Activated CD8-positive, alpha-beta memory T cell treated with anti-CD3 and anti-CD28 coated beads, Interleukin-2, amount 50 U/mL, for 24 hours (primary cell): ENCODE data around the gene NPR2.

Experiments used
- DNase-seq: peaks from one replicate; pipeline ENCODE4 v3.0.0-alpha.2; 2020; ENCODE audit errors: extremely low read depth

Gene NPR2

DNA sequence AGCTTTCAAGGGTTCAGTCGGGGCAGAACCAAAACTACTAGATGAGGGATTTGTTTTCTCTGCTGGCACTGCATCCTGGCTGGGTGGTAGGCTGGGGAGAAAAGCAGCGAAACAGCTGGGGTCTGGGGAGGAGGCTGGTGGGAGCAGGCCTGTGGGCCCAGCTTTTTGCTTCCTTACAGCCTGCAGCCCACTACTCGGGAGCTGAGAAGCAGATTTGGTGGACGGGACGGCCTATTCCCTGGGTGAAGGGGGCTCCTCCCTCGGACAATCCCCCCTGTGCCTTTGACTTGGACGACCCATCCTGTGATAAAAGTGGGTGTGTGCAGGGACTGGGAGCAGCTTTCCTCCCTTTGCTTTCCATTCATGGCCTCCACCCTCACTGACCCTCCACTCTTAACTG lies 9.1 kb downstream of the NPR2 start:
- DNase-seq = no peak

DNA sequence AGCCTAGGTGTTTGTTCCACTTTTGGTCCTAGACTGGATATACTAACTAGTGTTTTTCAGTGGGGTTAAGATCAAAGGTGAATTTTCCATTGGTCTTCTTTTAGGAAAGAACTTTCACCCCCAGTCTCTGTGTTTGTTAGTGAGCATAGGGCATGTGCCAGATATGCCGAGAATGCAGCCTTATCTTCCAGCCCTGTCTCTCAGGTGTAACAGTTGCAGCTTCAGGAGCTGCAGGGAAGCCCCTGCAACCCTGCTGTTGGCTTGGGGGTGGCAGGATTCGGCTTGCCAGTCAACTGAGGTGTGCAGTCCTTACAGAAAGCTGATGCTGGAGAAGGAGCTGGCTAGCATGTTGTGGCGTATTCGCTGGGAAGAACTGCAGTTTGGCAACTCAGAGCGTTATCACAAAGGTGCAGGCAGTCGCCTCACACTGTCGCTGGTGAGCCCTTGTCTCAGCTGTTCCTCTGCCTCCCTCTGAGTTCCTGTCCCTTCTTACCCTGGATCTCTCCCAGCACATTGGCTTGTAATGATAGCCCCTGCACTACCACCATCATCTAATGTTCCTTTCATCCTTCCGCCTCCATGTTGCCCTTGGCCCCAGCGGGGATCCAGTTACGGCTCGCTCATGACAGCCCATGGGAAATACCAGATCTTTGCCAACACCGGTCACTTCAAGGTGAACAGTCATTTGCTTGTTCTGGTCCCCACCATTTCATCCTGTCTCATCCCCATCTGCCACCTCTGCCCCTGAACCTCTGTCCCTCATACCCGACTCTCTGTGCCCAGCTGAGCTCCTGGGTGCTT lies 10.1 kb downstream of the NPR2 start:
- DNase-seq = no peak

DNA sequence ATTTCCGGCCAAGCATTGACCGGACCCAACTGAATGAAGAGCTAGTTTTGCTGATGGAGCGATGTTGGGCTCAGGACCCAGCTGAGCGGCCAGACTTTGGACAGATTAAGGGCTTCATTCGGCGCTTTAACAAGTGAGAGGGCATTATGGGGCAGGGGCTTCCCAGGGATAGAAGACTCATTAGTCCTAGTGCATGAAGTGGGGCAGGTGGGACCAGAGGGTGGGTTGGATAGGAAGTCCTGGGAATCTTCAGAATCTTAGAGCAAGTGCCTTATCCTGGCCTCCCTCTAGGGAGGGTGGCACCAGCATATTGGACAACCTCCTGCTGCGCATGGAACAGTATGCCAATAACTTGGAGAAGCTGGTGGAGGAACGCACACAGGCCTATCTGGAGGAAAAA lies 14.7 kb downstream of the NPR2 start:
- no peak for DNase-seq

DNA sequence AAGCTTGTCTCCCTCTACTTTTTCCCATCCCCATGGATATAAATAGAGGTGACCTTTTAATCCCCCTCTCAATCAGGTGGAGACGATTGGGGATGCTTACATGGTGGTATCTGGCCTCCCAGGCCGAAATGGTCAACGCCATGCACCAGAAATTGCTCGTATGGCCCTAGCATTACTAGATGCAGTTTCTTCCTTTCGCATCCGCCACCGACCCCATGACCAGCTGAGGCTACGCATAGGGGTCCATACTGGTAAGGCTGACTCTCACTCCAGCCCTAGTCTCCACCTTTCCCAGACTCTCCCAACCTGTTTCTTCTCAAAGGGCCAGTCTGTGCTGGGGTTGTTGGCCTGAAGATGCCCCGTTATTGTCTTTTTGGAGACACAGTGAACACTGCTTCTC lies 17.0 kb downstream of the NPR2 start:
- no peak for DNase-seq

DNA sequence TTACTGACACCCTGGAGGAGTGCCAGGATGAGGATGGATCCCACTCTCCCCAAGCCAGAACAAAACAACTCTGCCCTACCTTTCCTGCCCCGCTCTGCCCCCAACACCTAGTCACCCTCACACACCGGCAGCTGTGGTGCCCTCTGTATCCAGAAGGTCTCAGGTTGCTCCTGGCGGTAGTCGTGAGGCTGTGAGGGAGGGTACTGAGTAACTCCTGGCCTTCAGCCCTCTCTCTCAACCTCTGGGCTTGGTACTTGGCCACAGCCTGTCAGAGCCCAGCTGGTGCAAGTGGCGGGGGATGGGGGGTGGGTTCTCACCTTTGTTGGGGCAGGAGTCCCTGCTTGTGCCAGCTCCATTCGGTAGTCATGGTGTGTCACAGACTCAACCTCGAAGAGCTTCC lies 18.7 kb downstream of the NPR2 start:
- DNase-seq = no peak

DNA sequence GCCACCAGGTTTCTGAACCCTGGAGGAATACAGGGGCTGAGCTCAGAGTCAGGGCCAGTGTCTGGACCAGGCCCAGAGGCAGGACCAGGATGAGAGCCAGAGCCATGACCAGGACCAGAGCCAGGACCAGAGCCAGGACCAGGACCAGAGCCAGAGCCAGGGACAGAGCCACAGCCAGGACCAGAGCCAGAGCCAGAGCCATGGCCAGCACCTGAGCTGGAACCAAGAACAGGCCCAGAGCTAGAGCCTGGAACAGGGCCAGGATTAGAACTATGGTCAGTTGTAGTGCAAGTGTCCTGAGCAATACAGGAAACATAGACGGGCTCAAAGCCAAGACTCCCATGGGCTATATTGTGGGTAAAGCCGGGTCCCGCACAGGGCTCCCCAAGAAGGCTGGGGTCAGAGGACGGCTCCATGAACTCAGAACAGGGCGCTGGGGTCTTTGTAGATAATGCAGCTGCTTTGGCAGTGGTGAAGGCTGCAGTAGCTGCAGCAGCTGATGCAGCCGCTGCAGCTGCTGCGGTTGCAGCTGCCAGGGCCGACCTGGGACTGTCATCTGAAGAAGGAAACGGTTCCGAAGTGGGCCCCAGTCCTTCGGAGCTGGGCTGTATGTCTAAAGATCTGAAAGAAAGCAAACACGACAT lies 20.1 kb downstream of the NPR2 start:
- DNase-seq = no peak

DNA sequence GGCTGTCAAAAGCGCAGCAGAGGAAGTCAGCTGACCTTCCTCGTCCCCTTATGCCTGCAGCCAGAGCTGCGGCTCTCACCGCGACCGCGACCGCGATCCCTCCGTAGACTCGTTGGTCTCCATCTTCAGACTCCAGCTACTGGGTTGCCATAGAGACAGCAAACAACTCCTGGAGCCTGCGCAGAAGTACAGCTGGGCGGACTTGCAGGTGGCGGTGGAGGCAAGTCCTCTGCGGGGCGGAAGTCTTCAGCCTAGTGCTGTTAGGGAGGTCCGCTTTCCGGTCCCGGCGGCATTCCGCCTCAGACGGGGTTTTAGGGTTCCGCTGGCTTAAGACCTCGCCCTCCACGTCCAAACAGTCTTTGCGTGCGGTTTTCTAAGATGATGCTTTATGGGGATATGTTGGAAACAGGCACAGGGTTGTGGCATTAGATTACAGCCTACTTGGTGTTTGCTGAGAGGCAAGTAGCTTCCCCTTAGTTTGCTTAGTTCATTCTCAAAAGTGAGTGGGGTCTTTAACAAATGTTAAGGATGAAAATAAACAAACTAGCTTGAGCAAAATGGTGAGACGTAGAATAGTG lies 20.7 kb downstream of the NPR2 start, which contains the start of gene SPAG8:
TSS of gene SPAG8 (minus strand) at position 238 of the 578 bp plus-strand sequence. CDS start at position 123, 115 bp downstream.
- peak; percentile 91 for DNase-seq

DNA sequence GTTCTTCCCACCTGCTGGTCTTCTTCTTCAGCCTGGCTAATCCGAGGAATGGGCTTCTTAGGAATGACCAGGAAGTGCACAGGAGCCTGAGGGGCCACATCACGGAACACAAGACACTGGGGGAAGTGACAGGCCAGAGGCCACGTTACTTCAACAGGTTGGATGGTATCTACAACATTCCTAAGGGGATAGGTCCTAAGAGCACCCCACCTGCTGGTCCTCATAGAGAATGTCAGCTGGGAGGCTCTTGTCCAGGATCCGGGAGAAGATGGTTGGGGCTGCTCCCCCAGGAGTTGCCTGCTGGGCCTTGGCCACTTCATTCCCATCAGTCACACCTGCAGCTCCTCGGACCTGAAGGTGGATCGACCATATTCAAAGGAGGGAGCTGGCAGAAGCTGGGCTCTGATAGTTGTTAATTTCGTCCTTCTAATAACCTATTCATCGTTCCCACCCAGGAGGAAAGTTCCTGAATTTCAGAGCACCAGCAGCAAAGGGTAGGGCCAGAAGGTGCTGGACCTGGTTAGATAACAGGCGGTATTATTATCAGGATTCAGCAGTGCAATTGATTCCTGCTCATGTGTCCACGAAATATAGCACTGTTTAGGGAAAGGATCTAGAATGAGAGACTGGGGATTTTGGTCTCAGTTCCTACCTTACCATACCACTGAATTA lies 22.2 kb downstream of the NPR2 start:
- DNase-seq = no peak

DNA sequence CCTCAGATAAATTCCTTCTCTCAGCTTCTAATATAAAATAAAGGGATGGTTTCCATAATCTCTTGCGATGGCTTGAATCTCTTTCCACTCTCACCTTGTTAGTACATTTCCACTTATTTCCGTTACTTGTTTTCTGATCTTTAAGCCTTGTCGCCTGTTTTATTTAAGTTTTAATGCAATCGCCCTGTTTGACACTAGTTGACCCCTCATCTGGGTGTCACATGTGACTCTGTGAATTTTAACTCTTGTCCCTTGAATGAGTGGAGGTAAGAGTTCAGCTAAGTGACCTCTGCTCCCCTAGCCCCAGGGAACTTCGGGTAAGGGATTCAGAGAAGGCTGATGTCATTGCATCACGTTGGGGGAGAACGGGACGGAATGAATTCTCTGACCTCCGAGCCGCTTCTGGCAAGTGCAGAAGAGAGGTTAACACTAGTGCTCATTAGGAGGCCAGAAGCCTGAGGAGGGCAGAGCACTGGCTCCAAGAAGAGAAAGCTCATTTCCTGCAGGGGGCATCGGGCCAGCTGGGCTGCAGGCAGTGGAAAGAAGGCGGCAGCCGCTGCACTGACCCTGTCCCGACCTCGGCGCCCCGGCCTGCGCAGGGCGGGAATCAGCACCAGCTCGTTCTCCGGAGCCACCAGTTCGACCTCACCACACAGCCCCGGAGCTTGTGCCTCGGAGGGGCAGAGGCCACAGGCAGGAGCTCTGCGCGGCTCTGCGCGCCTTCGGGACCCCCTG lies 22.9 kb downstream of the NPR2 start:
- no peak for DNase-seq

DNA sequence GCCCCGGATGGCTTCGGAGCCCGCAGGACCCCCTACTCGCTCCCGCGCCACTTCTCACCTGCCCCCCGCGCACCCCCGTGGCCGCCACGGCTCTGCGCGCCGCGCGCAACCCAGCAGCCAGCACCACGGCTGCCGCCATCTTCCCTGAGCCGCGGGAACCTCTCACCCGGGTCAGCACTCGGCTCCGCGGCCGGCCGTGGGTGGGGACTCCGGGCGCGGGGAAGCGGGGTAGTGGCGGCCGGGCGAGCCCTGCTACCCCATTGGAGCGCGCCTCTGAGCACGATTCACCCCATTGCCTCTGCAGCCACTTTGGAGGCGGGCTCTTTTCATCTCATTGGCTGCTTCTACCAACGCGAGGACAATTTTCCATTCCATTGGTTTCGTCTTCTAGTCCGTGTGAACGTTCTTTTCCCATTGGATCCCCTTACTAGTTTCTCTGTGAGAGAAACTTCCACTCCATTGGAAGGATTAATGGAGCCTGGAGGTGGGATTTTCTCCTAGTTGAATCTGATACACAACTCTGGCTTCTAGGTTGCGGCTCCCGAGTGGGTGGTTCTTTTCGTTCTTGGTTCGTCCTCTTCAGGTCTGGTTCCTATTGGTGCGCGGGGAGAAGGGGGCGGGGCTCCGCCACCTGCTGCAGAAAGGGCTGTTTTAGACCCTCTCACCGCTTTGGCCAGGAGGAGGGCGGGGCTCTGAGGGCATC lies 23.6 kb downstream of the NPR2 start, which contains the start of gene HINT2:
TSS of gene HINT2 (minus strand) at position 202 of the 703 bp plus-strand sequence. CDS start at position 139, 63 bp downstream.
- DNase-seq = peak; percentile 94

DNA sequence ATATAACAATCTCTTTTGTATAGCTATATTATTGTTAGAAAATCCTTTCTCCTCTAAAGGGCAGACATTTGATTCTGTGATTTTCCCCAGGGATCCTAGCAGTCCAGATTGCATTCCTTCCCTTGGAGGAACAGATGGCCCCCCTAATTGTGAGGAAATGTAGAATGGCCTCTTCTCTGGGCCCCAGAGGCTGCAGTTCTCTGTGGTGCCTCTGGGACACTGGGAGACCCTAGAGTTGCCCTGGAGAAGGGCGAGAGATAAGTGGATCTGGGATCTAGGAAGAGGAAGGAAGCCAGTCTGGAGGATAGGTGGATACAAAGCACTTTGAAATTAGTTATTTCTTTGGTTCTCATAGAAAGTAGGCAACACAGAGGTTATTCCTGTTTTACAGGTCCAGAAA lies 25.3 kb downstream of the NPR2 start:
- no peak for DNase-seq

DNA sequence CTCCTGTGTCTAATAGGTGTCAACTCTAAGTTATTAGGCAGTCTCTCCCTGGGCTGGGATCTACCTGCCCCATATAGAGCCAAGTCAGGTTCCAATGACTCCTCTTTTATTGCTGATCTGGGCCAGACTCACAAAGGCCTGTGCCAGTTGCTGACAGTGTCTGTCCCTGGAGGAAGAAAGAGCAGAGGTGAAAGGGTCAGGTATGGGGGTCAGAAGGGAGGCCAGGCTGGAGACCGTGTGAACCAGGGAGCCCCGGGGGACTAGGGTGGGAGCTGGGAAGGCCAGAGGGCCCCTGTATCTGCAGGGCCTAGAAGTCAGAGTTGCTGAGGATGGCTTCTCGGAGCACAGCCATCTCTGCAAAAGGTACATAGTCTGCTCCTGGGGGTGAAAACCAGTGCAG lies 26.9 kb downstream of the NPR2 start:
- no peak for DNase-seq

DNA sequence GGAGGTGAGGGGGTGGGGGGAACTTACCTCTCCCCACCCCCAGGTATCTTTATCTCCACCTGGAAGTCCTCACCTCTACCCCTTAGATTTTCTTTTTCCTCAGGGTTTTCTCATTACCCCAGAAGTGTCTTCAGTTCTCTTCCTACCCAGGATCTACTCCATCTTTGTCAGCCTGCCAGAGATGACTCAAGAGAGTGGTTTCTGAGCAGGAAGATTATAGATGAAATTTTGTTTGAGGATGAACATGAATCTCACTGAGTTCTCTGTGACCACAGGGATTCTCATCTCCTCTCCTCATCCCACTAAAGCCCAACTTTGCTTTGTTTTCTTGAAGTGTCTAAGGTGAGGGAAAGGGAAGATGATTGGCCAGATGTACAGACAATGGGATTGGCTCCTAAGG lies 28.7 kb downstream of the NPR2 start:
- DNase-seq = no peak

DNA sequence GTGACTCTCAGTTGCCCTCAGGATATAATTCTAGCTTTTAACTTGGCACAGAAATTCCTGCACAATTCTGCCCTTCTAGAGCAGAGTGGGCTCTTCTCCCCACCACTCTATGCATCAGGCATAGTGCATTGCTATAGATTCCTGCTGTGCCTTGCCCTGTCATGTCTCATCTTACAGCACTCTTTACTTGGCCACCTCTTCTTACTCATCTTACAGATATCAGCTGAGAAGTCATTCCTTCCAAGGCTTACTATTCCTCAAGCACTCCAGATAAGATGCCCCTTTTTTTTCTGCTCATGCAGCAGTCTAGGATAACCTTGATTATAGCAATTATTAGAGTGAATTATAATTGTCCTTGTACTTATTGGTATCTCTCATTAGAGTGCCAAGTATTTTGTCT lies 31.5 kb downstream of the NPR2 start:
- no peak for DNase-seq

DNA sequence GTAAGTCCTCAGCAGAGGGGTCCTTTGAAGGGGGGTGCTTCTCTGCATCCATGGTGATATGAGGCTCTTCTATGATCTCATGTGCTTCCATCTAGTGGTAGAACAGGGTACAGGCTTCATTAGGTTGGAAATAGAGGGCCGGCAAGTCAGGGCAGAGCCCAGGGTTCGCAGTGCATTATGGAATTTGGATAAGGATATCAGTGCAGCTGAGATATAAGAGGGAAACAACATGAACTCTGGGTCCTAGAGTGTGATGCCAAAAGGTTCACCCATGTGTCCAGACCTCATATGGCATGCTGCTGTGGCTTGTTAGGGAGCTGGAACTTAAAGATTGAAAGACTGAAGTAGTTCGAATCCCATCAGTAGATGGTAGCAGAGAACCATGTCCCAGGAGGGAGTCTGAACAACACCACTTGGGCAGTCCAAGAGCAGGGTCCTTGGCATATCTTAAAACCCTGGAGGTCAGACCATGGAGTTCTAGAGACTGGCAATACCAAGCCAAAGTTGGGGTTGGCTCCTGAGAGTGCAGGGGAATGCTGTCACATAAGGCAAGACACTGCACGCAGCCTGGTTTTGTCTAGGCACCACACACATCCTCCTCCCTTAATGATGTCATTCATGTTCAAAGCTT lies 34.8 kb downstream of the NPR2 start:
- no peak for DNase-seq

DNA sequence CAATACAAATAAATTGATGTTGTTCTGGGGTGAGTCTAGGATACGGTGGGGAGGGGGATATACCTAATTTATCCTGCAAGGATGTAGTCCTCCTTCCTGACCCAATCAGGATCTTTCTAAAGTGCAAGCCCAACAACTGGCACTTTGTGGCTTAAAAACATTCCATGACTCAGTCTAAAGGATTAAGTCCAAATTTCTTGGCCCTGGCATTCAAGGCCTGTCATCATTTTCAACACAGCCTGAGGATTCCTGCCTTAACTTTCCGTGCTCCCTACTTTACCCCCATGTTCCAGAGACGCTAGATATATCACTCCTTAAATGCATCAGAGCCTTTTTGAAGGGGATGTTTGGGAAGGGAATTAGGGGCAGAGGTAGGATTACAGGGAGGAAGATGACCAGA lies 36.1 kb downstream of the NPR2 start:
- DNase-seq = no peak

DNA sequence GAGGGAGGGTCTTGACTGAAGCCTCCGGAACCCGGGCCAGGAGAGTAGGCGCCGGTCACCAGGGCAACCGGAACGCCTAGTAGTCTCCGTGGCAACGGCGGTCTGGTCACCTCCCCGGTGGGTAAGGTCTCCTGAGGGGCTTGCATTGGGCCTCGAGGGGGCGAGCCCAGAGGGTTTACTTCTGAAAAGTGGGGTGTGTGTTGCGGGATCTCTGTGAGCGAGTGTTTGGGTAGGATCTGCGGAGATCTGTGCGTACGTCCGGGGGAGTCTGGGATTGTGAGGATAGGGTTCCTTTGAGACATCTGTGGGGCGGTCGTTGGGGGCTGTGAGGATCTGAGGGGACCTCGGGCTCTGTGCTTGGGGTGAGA lies 37.3 kb downstream of the NPR2 start, which contains the start of gene FAM221B:
TSS of gene FAM221B (minus strand) at position 17 of the 368 bp plus-strand sequence. CDS start 2,571 bp downstream, outside the sequence.
- DNase-seq = no peak

DNA sequence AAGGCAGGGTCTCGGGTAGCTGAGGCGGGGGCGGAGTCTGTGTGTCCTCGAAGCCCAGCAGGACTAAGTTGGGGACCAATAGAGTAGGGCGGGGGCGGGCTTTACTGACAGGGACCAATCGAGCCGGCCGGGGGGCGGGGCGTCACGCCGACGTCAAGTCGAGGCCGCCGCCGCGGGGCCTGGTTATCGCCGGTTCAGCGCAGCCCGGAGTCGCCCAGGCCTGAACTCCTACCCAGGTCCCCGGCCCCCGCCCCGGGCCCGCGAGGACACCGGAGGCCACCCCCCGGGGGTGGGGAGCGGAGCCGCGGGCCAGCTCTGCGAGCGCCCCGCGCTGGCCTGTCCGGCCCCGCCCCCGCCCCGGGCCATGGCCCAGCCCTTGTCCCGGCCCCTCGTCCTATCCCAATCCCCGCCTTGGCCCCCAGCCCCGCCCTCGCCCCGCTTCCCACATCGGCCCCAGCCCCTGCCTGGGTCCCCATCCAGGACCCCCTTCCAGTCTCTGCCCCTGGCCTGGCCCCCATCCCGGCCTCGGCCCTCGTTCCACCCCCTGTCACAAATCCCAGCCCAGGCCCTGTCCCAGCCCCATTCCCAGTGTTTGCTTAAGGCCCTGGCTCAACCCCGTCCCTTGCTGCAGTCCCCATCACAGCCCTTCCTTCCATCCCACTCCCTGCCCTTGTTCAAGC lies 37.8 kb downstream of the NPR2 start, which contains the start of gene TMEM8B:
TSS of gene TMEM8B (plus strand) at position 145 of the 680 bp plus-strand sequence. CDS start at position 365, 220 bp downstream.
- DNase-seq = peak; percentile 83

DNA sequence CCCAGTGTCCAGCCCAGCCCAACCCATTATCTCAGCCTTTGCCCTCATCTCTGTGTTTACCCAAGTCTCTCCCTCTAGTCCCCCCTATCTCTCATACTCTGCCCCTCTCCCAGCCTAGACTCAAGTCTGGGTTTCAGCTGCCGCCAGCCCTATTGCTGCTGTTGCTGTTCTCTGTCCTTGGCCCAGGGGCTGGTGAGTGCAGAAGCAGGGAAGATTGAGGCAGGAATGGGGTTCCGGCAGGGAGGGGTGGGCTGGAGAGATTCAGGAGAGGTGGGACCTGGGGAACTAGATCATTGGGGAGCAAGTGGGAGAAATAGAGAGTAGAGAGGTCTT lies 38.3 kb downstream of the NPR2 start:
- no peak for DNase-seq

DNA sequence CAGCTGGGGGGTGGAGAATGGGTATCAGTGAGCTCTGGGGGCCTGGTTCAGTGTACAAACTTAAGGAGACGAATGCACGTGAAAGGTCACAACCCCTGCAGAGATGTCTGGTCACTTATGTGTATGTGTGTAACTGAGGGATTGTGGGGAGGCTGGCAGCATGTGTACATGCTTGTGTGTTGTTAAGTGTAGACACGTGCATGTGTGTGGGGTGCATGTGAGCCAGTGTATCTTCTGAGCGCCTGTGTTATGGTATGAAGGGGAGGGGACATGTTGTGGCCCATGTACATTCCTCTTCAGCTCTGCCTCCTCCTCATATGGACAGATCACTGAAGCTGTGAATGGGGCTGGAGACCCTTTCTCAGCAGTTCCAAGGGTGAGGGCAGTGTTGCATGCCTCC lies 39.6 kb downstream of the NPR2 start:
- DNase-seq = no peak
